Fibroblast of lung (primary cell): ENCODE results near the gene ADGRD2. TPM values are rescaled to one million over a fixed set of nuclear protein-coding genes. Genes with fewer than 3 reads are reported as not detected.

Experiments
- DNase-seq, 2 donors: peaks; one replicate each; pipeline versions ENCODE4 v3.0.0 to v3.0.0-alpha.2; 2010; ENCODE audit warnings: low read depth in 2 of 2
- H2AFZ ChIP-seq: 2 replicates; pipeline ENCODE4 v1.5.1; 2012; ENCODE audit warnings: low read length, control low read depth, inconsistent platforms
- H3K27ac ChIP-seq: 2 replicates; pipeline ENCODE4 v1.5.1; 2011; ENCODE audit warnings: low read length, control low read depth; ENCODE audit not compliant: insufficient read depth
- H3K27me3 ChIP-seq: 2 replicates; pipeline ENCODE4 v1.5.1; 2011; ENCODE audit warnings: mild to moderate bottlenecking, low read length; ENCODE audit not compliant: control insufficient read depth, insufficient read depth
- H3K36me3 ChIP-seq: 2 replicates; pipeline ENCODE4 v1.5.1; 2011; ENCODE audit warnings: low read length; ENCODE audit not compliant: control insufficient read depth, insufficient read depth
- H3K4me1 ChIP-seq: 2 replicates; pipeline ENCODE4 v1.5.1; 2011; ENCODE audit warnings: low read length; ENCODE audit not compliant: control insufficient read depth, insufficient read depth; ENCODE audit errors: extremely low read depth
- H3K4me2 ChIP-seq: 2 replicates; pipeline ENCODE4 v1.5.1; 2011; ENCODE audit warnings: low read length, control low read depth; ENCODE audit not compliant: insufficient read depth; ENCODE audit errors: extremely low read depth
- H3K4me3 ChIP-seq, 4 experiments: fragments of 200-600 bp in 1 of 4; sonication (generic) in 1 of 4; replicated peaks in 1 of 4; 2 replicates each; pipeline ENCODE4 v1.5.1; 2011 to 2016; ENCODE audit warnings: low read length in 4 of 4, low read depth in 3 of 4, mild to moderate bottlenecking in 3 of 4, control low read depth in 2 of 4, inconsistent platforms in 1 of 4, mixed read lengths in 1 of 4; ENCODE audit not compliant: insufficient read depth in 1 of 4; ENCODE audit errors: control extremely low read depth in 1 of 4
- H3K79me2 ChIP-seq: 2 replicates; pipeline ENCODE4 v1.5.1; 2012; ENCODE audit warnings: mild to moderate bottlenecking, low read length, inconsistent platforms; ENCODE audit not compliant: control insufficient read depth, insufficient read depth
- H3K9ac ChIP-seq: 2 replicates; pipeline ENCODE4 v1.5.1; 2011; ENCODE audit warnings: mild to moderate bottlenecking, low read length, control low read depth; ENCODE audit not compliant: insufficient read depth
- H3K9me3 ChIP-seq: 2 replicates; pipeline ENCODE4 v1.5.1; 2012; ENCODE audit warnings: low read depth, low read length; ENCODE audit not compliant: control insufficient read depth, insufficient read depth
- H4K20me1 ChIP-seq: 2 replicates; pipeline ENCODE4 v1.5.1; 2011; ENCODE audit warnings: low read length; ENCODE audit not compliant: control insufficient read depth, insufficient read depth; ENCODE audit errors: extremely low read depth
- EZH2 ChIP-seq: IDR thresholded peaks from 2 replicates; pipeline ENCODE4 v1.5.1; 2012; ENCODE audit warnings: low read length, control low read depth, mild to moderate bottlenecking; ENCODE audit errors: missing control alignments
- polyA plus RNA-seq, 2 donors: library from polyadenylated mRNA; depleted of rRNA in 1 of 2; stranded (reverse) in 1 of 2; unstranded in 1 of 2; fragments of >200 nt; gene quantifications; 2 replicates each; pipeline ENCODE4 v1.2.1, GENCODE V29; 2011 to 2012; ENCODE audit warnings: missing spikeins in 1 of 2
- total RNA-seq: library from RNA; depleted of rRNA; stranded (reverse); fragments of >200 nt; gene quantifications from 2 replicates; pipeline ENCODE4 v1.2.1, GENCODE V29; 2014
- TF ChIP-seq, protein P1 (sequence below), 2 donors: IDR thresholded peaks in 1 of 2; conservative IDR thresholded peaks in 1 of 2; 1 replicate in 1 of 2; 2 replicates in 1 of 2; pipeline ENCODE4 v1.5.1; 2011 to 2012; ENCODE audit warnings: low read length in 2 of 2, control low read depth in 1 of 2, inconsistent platforms in 1 of 2, low read depth in 1 of 2, mild to moderate bottlenecking in 1 of 2

Gene ADGRD2
- total and polyA plus RNA-seq, 2 donors (not counting 1 experiment from before 2014, with no cell fraction given), result not detected

DNA sequence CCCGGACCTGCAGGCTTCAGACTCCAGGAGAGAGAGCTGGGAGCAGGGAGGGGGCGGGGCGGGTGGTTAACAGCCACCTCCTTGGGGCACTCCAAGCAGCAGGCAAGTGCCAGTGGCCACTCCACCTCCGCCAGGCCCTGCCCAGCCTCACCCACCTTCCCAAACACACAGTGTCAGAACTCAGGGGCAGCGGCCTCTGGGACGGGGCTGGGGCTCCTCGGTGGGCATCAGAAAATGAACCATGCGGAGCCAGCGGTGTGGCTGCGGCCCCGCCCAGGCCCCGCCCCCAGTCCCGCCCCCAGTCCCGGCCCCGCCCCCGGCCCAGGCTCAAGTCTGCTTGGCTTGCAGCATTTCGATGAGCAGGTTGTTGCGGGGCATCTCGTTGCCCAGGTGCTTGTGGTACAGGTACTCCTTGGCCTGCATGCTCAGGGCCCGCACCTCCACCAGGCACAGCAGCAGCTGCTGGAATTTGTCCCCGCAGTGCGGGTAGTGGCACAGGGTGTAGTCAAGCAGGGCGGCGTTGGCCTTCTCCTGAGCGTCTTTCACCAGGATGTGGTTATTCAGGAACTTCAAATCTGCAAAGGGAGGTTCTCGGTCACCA, 32.3 kb downstream of the ADGRD2 start:
- H3K9ac ChIP-seq, result no peak overlapping the region
- DNase-seq, result no peak
- H2AFZ ChIP-seq, result no peak overlapping the region
- no peak overlapping the region for H3K27ac ChIP-seq
- TF ChIP-seq EZH2, result no peak
- TF ChIP-seq, protein P1, sequence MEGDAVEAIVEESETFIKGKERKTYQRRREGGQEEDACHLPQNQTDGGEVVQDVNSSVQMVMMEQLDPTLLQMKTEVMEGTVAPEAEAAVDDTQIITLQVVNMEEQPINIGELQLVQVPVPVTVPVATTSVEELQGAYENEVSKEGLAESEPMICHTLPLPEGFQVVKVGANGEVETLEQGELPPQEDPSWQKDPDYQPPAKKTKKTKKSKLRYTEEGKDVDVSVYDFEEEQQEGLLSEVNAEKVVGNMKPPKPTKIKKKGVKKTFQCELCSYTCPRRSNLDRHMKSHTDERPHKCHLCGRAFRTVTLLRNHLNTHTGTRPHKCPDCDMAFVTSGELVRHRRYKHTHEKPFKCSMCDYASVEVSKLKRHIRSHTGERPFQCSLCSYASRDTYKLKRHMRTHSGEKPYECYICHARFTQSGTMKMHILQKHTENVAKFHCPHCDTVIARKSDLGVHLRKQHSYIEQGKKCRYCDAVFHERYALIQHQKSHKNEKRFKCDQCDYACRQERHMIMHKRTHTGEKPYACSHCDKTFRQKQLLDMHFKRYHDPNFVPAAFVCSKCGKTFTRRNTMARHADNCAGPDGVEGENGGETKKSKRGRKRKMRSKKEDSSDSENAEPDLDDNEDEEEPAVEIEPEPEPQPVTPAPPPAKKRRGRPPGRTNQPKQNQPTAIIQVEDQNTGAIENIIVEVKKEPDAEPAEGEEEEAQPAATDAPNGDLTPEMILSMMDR (conservative IDR thresholded peaks at IDR 0.05 in 1 of 2, IDR thresholded peaks at IDR 0.05 in 1 of 2; ENCODE audit: low read depth in 1 of 2, low read length in 2 of 2), result no peak
- H3K4me3 ChIP-seq, result no peak overlapping the region
- H3K79me2 ChIP-seq, result no peaks in the 10 kb centered on the region
- H3K27me3 ChIP-seq, result peaks cover 30% of the 10 kb centered on the region
- no peaks in the 10 kb centered on the region for H3K4me1 ChIP-seq
- no peaks in the 10 kb centered on the region for H4K20me1 ChIP-seq
- no peaks in the 10 kb centered on the region for H3K9me3 ChIP-seq
- H3K36me3 ChIP-seq, result no peaks in the 10 kb centered on the region
- H3K4me2 ChIP-seq, result no peak overlapping the region

DNA sequence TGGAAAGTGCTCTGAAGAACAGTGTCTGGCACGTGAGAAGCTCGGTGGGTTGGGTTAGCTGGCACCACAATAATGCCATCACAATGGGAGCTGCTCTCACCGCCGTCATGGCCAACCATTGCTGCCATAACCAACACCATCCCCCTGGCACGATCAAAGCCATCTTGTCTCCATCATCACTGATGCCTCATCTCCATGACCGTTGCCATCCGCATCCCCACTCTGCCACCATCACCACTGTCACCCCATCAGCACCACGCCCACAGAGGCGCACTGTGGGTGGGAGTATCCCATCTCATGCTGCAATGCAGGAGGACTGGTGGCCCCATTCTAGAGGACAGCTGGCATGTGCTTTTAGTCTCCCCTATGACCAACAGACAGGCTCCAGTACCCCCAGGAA, 33.2 kb downstream of the ADGRD2 start:
- Histone ChIP-seq H3K9ac (no peak overlapping the region), H3K27me3 (peaks cover 29% of the 10 kb centered on the region), H3K4me1 (no peaks in the 10 kb centered on the region), H3K4me2 (no peak overlapping the region), H3K9me3 (no peaks in the 10 kb centered on the region), H3K79me2 (no peaks in the 10 kb centered on the region), H4K20me1 (no peaks in the 10 kb centered on the region), H3K4me3 (no peak overlapping the region), H2AFZ (no peak overlapping the region), H3K27ac (no peak overlapping the region), H3K36me3 (no peaks in the 10 kb centered on the region)
- TF ChIP-seq, protein P1 (conservative IDR thresholded peaks at IDR 0.05 in 1 of 2, IDR thresholded peaks at IDR 0.05 in 1 of 2; ENCODE audit: low read depth in 1 of 2, low read length in 2 of 2), result no peak
- TF ChIP-seq EZH2, result no peak
- DNase-seq, result no peak

DNA sequence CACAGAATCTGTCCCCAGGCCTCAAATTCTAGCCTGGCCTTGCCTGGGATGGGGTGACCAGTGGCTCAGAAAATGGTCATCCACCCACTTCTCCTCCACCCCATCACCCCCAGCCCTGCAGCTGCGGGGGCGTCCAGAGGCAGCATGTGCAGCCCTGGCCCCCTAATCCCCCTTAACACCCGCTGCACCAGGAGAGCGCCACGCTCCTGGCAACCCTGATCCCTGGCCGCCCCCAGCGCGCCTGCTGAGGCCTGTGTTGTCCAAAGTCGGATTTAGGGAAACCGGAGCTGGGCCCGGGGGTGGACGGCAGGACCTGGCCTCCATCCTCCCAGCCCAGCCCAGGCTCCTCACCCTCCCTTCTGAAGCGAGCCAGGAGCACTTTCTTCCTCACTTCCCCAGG, 35.0 kb downstream of the ADGRD2 start:
- Histone ChIP-seq H3K79me2 (no peaks in the 10 kb centered on the region), H4K20me1 (no peaks in the 10 kb centered on the region), H3K4me3 (no peak overlapping the region), H3K4me1 (no peaks in the 10 kb centered on the region), H3K9me3 (no peaks in the 10 kb centered on the region), H3K27ac (no peak overlapping the region), H2AFZ (no peak overlapping the region), H3K9ac (no peak overlapping the region), H3K4me2 (no peak overlapping the region), H3K36me3 (no peaks in the 10 kb centered on the region), H3K27me3 (peaks cover 28% of the 10 kb centered on the region)
- TF ChIP-seq, protein P1 (conservative IDR thresholded peaks at IDR 0.05 in 1 of 2, IDR thresholded peaks at IDR 0.05 in 1 of 2; ENCODE audit: low read depth in 1 of 2, low read length in 2 of 2), result no peak
- TF ChIP-seq EZH2, result no peak
- DNase-seq, result no peak
